A673 (cell line): Measurements from ENCODE around the gene TMEM179. TPM values are rescaled to one million over a fixed set of nuclear protein-coding genes. Genes with fewer than 3 reads are reported as not detected.

Experiments used
- BruUV-seq: library from RNA; stranded (reverse); fragments of 400-500 nt; replicated peaks from 2 replicates; lab custom pipeline; 2021; lab: Mats Ljungman, UMichigan
- CTCF ChIA-PET: fragments of 300-600 bp; sonication (Branson Sonifier 250); formaldehyde crosslinking; loops from one replicate; lab custom pipeline; 2022; ENCODE audit warnings: antibody characterized with exemption; lab: Charles Lee
- POLR2A ChIA-PET: fragments of 300-600 bp; sonication (Branson Sonifier 250); formaldehyde crosslinking; loops from one replicate; lab custom pipeline; 2022; ENCODE audit warnings: antibody characterized with exemption; ENCODE audit not compliant: low non-redundant PET; lab: Charles Lee
- DNase-seq: peaks from one replicate; pipeline ENCODE4 v3.0.0-alpha.2; 2015; ENCODE audit warnings: low spot score
- H3K27ac ChIP-seq: fragments of 200-600 bp; sonication (generic); 2 replicates; pipeline ENCODE4 v1.5.1; 2016; ENCODE audit warnings: mixed run types, low read depth, mild to moderate bottlenecking, mixed read lengths, antibody characterized with exemption, low read length; ENCODE audit not compliant: poor library complexity, severe bottlenecking
- H3K27me3 ChIP-seq: fragments of 200-600 bp; sonication (generic); replicated peaks from 2 replicates; pipeline ENCODE4 v1.6.1; 2017; ENCODE audit warnings: mixed run types, low read depth, mild to moderate bottlenecking, mixed read lengths, antibody characterized with exemption, low read length; ENCODE audit not compliant: insufficient read depth, poor library complexity
- H3K36me3 ChIP-seq: fragments of 200-600 bp; sonication (generic); 2 replicates; pipeline ENCODE4 v1.6.1; 2016; ENCODE audit warnings: mixed run types, mild to moderate bottlenecking, mixed read lengths, antibody characterized with exemption, low read length; ENCODE audit not compliant: insufficient read depth, poor library complexity, severe bottlenecking
- H3K4me1 ChIP-seq: fragments of 200-600 bp; sonication (generic); 2 replicates; pipeline ENCODE4 v1.6.1; 2017; ENCODE audit warnings: mixed run types, mild to moderate bottlenecking, mixed read lengths, antibody characterized with exemption, low read length; ENCODE audit not compliant: insufficient read depth, poor library complexity, severe bottlenecking
- H3K4me3 ChIP-seq: fragments of 200-600 bp; sonication (generic); 2 replicates; pipeline ENCODE4 v1.5.1; 2016; ENCODE audit warnings: low read depth, mixed run types, mild to moderate bottlenecking, mixed read lengths, low read length; ENCODE audit not compliant: poor library complexity, severe bottlenecking
- H3K9me3 ChIP-seq: fragments of 200-600 bp; sonication (generic); 2 replicates; pipeline ENCODE4 v1.6.1; 2016; ENCODE audit warnings: mixed run types, low read depth, mild to moderate bottlenecking, mixed read lengths, antibody characterized with exemption, low read length; ENCODE audit not compliant: poor library complexity, severe bottlenecking
- CTCF ChIP-seq: fragments of 300-800, 200-600 bp; sonication (generic); conservative IDR thresholded peaks from 2 replicates; pipeline ENCODE4 v1.5.1; 2017; ENCODE audit warnings: low read depth, mild to moderate bottlenecking, antibody characterized with exemption, low read length, moderate library complexity, mixed read lengths
- EZH2 ChIP-seq: fragments of 200-600 bp; sonication (generic); IDR thresholded peaks from 2 replicates; pipeline ENCODE4 v1.6.1; 2017; ENCODE audit warnings: borderline replicate concordance, low read depth, mild to moderate bottlenecking, mixed read lengths, antibody characterized with exemption, low read length; ENCODE audit not compliant: poor library complexity, severe bottlenecking
- intact Hi-C: fragments of 100-400 bp; cut with micrococcal nuclease; formaldehyde crosslinking; loops from one replicate; pipeline ENCODE4 v1.10.0; 2022; ENCODE audit not compliant: unreplicated experiment
- total RNA-seq: library from RNA; stranded (reverse); gene quantifications from 2 replicates; pipeline ENCODE4 v1.2.3, GENCODE V29; 2021

The TMEM179 gene
- total RNA-seq, 1 experiment from 2014 or later: 0.58 TPM

GRCh38 chr14:104592785-104593184 is 11.8 kb downstream of the TMEM179 start:
- H3K27me3 ChIP-seq: no peaks in the 10 kb centered on the region
- TF ChIP-seq EZH2: no peak
- no peak for TF ChIP-seq CTCF
- intact Hi-C loops: no loop called here
- no peak overlapping the region for H3K4me3 ChIP-seq
- DNase-seq: no peak
- no peaks in the 10 kb centered on the region for H3K9me3 ChIP-seq
- no peaks in the 10 kb centered on the region for H3K4me1 ChIP-seq
- ChIA-PET POLR2A (no interaction called here), CTCF (interaction anchor here (1.1 kb wide), 1 partner anchor 455 kb away, joined by 3 read pairs; no protein-coding TSS in a partner anchor)
- BruUV-seq: no TSS peak
- H3K27ac ChIP-seq: no peak overlapping the region
- no peaks in the 10 kb centered on the region for H3K36me3 ChIP-seq

- BruUV-seq: no TSS peak
- H3K36me3 ChIP-seq: no peaks in the 10 kb centered on the region
- intact Hi-C loops: no loop called here
- CTCF ChIA-PET: interaction anchor here (1.1 kb wide), 1 partner anchor 454 kb away, joined by 3 read pairs; no protein-coding TSS in a partner anchor
- TF ChIP-seq EZH2 (no peak), CTCF (no peak)
- no peaks in the 10 kb centered on the region for H3K27me3 ChIP-seq
- H3K4me1 ChIP-seq: no peaks in the 10 kb centered on the region
- no peaks in the 10 kb centered on the region for H3K9me3 ChIP-seq
- H3K4me3 ChIP-seq: no peak overlapping the region
- no peak for DNase-seq
- POLR2A ChIA-PET: no interaction called here
- H3K27ac ChIP-seq: no peak overlapping the region
Observed at GRCh38 chr14:104592292-104592672, 12.3 kb downstream of the TMEM179 start.

GRCh38 chr14:104591506-104592291 is 12.9 kb downstream of the TMEM179 start:
- BruUV-seq: no TSS peak
- H3K9me3 ChIP-seq: no peaks in the 10 kb centered on the region
- TF ChIP-seq EZH2 (no peak), CTCF (no peak)
- H3K4me1 ChIP-seq: no peaks in the 10 kb centered on the region
- CTCF ChIA-PET: no interaction called here
- DNase-seq: no peak
- intact Hi-C loops: no loop called here
- no peak overlapping the region for H3K27ac ChIP-seq
- no peak overlapping the region for H3K4me3 ChIP-seq
- no peaks in the 10 kb centered on the region for H3K27me3 ChIP-seq
- POLR2A ChIA-PET: no interaction called here
- no peaks in the 10 kb centered on the region for H3K36me3 ChIP-seq
